Mononuclear cell (primary cell): ENCODE measurements around the gene USP3. TPM values are rescaled to one million over a fixed set of nuclear protein-coding genes. Genes with fewer than 3 reads are reported as not detected.
"Not testable (repeated sequence)": the region's sequence is repeated elsewhere in the genome, so short reads cannot be mapped to it uniquely, and the experiment has no call there.

ENCODE experiments used
- H3K27me3 ChIP-seq: 2 replicates; pipeline ENCODE4 v1.6.0; 2011; ENCODE audit warnings: low read length, control low read depth; ENCODE audit not compliant: insufficient read depth
- H3K4me1 ChIP-seq: 2 replicates; pipeline ENCODE4 v1.5.1; 2011; ENCODE audit warnings: mild to moderate bottlenecking, low read length, control low read depth; ENCODE audit not compliant: insufficient read depth
- H3K4me3 ChIP-seq: 2 replicates; pipeline ENCODE4 v1.5.1; 2011; ENCODE audit warnings: mild to moderate bottlenecking, low read length, moderate library complexity
- H3K9me3 ChIP-seq: 2 replicates; pipeline ENCODE4 v1.5.1; 2011; ENCODE audit warnings: low read depth, mild to moderate bottlenecking, control low read depth, low read length
- total RNA-seq: library from RNA; depleted of rRNA; stranded (reverse); fragments of >200 nt; gene quantifications from one replicate; pipeline ENCODE4 v1.2.3, GENCODE V29; 2012

Gene USP3
- total RNA-seq, 1 donor: 408 TPM

GRCh38 chr15:63512148-63512547, 7.8 kb downstream of the USP3 start:
- Histone ChIP-seq H3K4me1 (peaks cover 90% of the 10 kb centered on the region), H3K4me3 (no peak overlapping the region), H3K27me3 (no peaks in the 10 kb centered on the region), H3K9me3 (no peaks in the 10 kb centered on the region)

DNA sequence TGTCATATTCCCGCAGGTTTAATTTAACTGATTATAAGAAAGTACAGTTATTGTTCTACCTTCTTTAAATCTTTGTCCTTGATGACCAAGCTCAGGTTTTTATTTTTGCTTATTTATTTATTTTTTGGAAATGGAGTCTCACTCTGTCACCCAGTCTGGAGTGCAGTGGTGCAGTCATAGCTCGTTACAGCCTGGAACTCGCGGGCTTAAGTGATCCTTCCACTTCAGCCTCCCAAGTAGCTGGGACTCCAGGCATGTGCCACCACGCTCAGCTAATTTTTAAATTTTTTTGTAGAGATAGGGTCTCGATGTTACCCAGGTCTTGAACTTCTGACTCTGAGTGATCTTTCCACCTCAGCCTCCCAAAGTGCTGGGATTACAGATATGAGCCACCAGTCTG, 8.9 kb downstream of the USP3 start:
- no peak overlapping the region for H3K4me3 ChIP-seq
- no peaks in the 10 kb centered on the region for H3K27me3 ChIP-seq
- peaks cover 90% of the 10 kb centered on the region for H3K4me1 ChIP-seq
- H3K9me3 ChIP-seq: no peaks in the 10 kb centered on the region

GRCh38 chr15:63513728-63514127, 9.3 kb downstream of the USP3 start:
- Histone ChIP-seq H3K27me3 (no peaks in the 10 kb centered on the region), H3K9me3 (no peaks in the 10 kb centered on the region), H3K4me3 (no peak overlapping the region), H3K4me1 (peaks cover 88% of the 10 kb centered on the region)

GRCh38 chr15:63514531-63514943, 10.1 kb downstream of the USP3 start:
- Histone ChIP-seq H3K9me3 (no peaks in the 10 kb centered on the region), H3K4me1 (peaks cover 84% of the 10 kb centered on the region), H3K27me3 (no peaks in the 10 kb centered on the region), H3K4me3 (no peak overlapping the region)

DNA sequence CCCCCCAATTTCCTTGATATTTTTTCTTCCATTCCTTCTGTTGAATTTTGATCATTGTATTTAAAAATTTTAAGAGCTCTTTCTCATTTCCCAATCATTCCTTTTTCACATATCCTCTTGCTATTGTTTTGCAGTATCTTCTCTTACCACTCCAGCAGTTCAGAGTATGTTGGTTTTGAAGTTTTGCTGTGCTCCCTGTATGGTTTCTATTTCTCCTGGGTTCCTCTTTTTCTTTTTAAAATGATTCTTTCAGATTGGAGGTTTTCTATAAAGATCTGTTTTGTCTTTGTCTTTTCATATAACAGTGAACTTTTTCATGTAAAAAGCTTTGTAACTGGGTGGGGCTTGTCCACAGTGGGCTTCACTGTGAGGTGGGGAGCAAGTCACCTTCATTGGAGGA, 12.8 kb downstream of the USP3 start:
- H3K4me1 ChIP-seq: peaks cover 82% of the 10 kb centered on the region
- H3K27me3 ChIP-seq: no peaks in the 10 kb centered on the region
- no peak overlapping the region for H3K4me3 ChIP-seq
- H3K9me3 ChIP-seq: no peaks in the 10 kb centered on the region

GRCh38 chr15:63517628-63518027, 13.2 kb downstream of the USP3 start:
- peaks cover 80% of the 10 kb centered on the region for H3K4me1 ChIP-seq
- no peak overlapping the region for H3K4me3 ChIP-seq
- no peaks in the 10 kb centered on the region for H3K9me3 ChIP-seq
- no peaks in the 10 kb centered on the region for H3K27me3 ChIP-seq

GRCh38 chr15:63519041-63519440, 14.6 kb downstream of the USP3 start:
- H3K27me3 ChIP-seq: no peaks in the 10 kb centered on the region
- no peak overlapping the region for H3K4me3 ChIP-seq
- no peaks in the 10 kb centered on the region for H3K9me3 ChIP-seq
- H3K4me1 ChIP-seq: peaks cover 76% of the 10 kb centered on the region

GRCh38 chr15:63519548-63520178, 15.3 kb downstream of the USP3 start:
- Histone ChIP-seq H3K9me3 (no peaks in the 10 kb centered on the region), H3K27me3 (no peaks in the 10 kb centered on the region), H3K4me1 (peaks cover 77% of the 10 kb centered on the region), H3K4me3 (no peak overlapping the region)

GRCh38 chr15:63520462-63520861, 16.1 kb downstream of the USP3 start:
- H3K4me1 ChIP-seq: peaks cover 77% of the 10 kb centered on the region
- not testable (repeated sequence) for H3K4me3 ChIP-seq, H3K9me3 ChIP-seq, H3K27me3 ChIP-seq

DNA sequence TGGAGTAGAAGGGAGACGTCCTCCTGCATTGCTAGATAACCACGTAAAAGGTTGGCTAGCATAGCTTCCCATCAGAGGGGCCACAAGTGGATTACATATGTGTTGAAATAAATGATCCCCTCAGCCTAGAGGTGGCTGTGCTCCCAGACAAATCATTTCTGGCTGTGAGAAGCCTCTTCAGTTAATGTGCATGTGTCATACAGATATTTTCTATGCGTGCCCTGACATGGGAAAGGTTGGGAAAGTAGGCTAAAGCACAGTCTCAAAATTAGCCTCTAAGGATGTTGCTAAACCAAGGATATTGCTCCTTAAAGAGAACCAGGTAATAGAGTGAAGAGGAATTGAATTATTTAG, 17.8 kb downstream of the USP3 start:
- no peaks in the 10 kb centered on the region for H3K9me3 ChIP-seq
- H3K4me1 ChIP-seq: peaks cover 70% of the 10 kb centered on the region
- no peak overlapping the region for H3K4me3 ChIP-seq
- no peaks in the 10 kb centered on the region for H3K27me3 ChIP-seq

DNA sequence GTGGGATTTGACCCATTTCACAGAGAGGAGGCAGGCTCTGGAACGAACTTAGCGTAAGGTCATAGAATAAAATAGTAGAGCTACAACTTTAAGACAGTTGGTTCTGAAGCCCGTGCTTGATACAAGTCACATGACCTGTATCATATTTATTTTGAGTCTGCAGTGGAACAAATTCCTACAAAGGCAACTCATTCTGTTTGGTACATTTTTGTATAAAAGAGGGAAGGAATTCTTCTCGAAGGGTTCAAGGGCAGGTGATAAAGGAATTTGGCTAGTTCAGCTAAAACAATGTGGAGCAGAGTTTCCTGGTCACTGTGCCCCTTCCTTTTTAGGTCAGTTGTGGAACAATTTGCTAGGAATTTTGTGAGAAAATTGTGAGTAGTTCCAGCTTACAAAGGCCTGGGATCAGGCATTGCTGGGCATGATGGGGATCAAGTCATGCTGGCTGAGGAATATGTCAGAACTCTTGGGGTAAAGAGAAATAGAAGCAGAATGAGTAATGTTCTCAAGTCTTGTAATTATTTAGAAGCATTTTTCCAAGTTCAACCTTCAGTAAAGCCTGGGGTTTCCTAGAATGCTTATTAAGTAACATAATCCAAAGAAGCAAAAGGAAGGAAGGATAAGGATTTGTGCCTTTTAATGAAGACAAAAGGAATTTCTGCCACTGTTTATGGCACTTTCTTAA, 19.1 kb downstream of the USP3 start:
- Histone ChIP-seq H3K4me3 (no peak overlapping the region), H3K9me3 (no peaks in the 10 kb centered on the region), H3K4me1 (peaks cover 65% of the 10 kb centered on the region)

GRCh38 chr15:63524316-63525015, 20.1 kb downstream of the USP3 start:
- Histone ChIP-seq H3K4me3 (no peak overlapping the region), H3K9me3 (no peaks in the 10 kb centered on the region), H3K27me3 (no peaks in the 10 kb centered on the region), H3K4me1 (peaks cover 63% of the 10 kb centered on the region)

More for the DNA sequence above, 19.1 kb downstream of the USP3 start:
- H3K27me3 ChIP-seq: no peaks in the 10 kb centered on the region

DNA sequence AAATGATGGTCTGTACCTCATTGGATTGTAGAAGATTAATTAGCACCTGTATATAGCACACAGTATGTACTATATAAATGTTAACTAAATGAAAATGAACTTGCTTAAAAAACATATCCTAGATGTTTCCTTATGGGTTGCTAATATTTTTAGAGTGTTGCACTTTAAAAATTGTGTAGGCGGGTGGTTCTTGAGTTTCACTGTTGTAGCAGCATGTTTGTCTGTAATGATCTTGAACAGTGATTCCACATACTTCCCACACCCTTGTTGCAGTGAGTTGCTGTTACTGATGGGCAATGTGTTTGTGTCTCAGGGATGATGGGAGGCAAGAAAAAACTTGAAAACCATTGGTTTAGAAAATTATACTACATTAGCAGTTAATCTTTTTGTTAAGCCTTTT, 22.0 kb downstream of the USP3 start:
- Histone ChIP-seq H3K27me3 (no peaks in the 10 kb centered on the region), H3K4me1 (peaks cover 70% of the 10 kb centered on the region), H3K9me3 (no peaks in the 10 kb centered on the region), H3K4me3 (no peak overlapping the region)

DNA sequence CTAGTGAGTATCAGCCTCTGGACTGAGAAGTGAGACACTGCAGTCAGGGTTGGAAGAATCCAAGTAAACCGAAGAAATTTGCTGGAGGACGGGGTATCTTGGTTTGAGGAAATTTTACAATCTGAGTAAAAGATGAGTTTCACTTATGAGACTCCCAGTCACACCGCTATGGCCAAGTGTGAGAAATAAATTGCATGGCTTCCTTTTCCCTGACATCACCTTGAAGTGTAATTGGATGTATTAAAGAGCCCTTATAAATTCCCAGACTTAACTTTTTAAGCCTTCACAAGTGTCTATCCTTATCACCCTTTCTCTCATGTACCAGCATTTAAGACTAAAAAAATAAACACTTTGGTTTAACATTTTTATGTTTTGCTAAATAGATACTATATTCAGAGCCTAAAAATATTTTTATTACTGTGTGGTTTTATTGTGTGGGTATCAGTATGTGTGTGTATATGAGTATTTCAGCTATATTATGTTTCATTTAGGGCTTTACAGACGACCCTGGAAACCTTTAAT, 23.8 kb downstream of the USP3 start:
- Histone ChIP-seq H3K9me3 (no peaks in the 10 kb centered on the region), H3K4me1 (peaks cover 71% of the 10 kb centered on the region), H3K27me3 (no peaks in the 10 kb centered on the region), H3K4me3 (no peak overlapping the region)

DNA sequence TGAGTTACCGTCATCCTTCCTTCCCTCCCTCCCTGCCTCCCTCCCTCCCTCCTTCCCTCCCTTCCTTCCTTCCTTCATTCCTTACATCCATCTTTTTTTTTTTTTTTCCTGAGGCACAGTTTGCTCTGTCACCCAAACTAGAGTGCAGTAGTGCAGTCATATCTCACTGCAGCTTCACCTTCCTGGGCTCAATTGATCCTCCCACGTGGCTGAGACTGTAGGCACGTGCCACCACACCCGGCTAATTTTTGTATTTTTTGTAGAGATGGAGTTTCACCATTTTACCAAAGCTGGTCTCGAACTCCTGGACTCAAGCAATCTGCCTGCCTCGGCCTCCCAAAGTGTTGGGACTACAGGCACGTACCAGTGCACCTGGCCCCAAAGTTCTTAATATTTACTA, 25.8 kb downstream of the USP3 start:
- H3K27me3 ChIP-seq: no peaks in the 10 kb centered on the region
- H3K9me3 ChIP-seq: no peaks in the 10 kb centered on the region
- H3K4me1 ChIP-seq: peaks cover 62% of the 10 kb centered on the region
- no peak overlapping the region for H3K4me3 ChIP-seq
